ENCODE data around the gene PIGV. TPM values are rescaled to one million over a fixed set of nuclear protein-coding genes. Genes with fewer than 3 reads are reported as not detected.

The PIGV gene
- total RNA-seq, 1 experiment from 2014 or later: 9.9 TPM

GRCh38 chr1:26789931-26790330 is 2.2 kb downstream of the PIGV start:
- H3K4me1 Mint-ChIP-seq (ENCODE audit: low read depth, unreplicated experiment): peaks cover 29% of the 10 kb centered on the region
- DNase-seq: no peak
- no peaks in the 10 kb centered on the region for H3K27me3 Mint-ChIP-seq (ENCODE audit: unreplicated experiment)
- no TSS peak for BruUV-seq (replicated peaks)
- TF ChIP-seq CTCF (IDR thresholded peaks at IDR 0.05; ENCODE audit: unreplicated experiment): no peak
- CTCF ChIA-PET: interaction anchor here (1.5 to 2.2 kb wide), 2 partner anchors 97 to 191 kb away, joined by 3 to 18 read pairs; no protein-coding TSS in a partner anchor
- H3K27ac Mint-ChIP-seq (ENCODE audit: unreplicated experiment): no peak overlapping the region
- intact Hi-C loops (cut with micrococcal nuclease; ENCODE audit: unreplicated experiment): loop anchor here (1.0 to 2.0 kb wide), 2 partner anchors 85 to 188 kb away; no protein-coding TSS in a partner anchor
- H3K4me3 Mint-ChIP-seq (ENCODE audit: low read depth, unreplicated experiment): no peak overlapping the region
- H3K36me3 Mint-ChIP-seq (ENCODE audit: insufficient read depth, unreplicated experiment): peaks cover 36% of the 10 kb centered on the region
- H3K9me3 Mint-ChIP-seq (ENCODE audit: low read depth, unreplicated experiment): no peaks in the 10 kb centered on the region

GRCh38 chr1:26790551-26790953 is 2.8 kb downstream of the PIGV start:
- Mint-ChIP-seq H3K36me3 (ENCODE audit: insufficient read depth, unreplicated experiment) (peaks cover 36% of the 10 kb centered on the region), H3K9me3 (ENCODE audit: low read depth, unreplicated experiment) (no peaks in the 10 kb centered on the region), H3K27me3 (ENCODE audit: unreplicated experiment) (no peaks in the 10 kb centered on the region), H3K27ac (ENCODE audit: unreplicated experiment) (no peak overlapping the region), H3K4me1 (ENCODE audit: low read depth, unreplicated experiment) (peaks cover 23% of the 10 kb centered on the region), H3K4me3 (ENCODE audit: low read depth, unreplicated experiment) (no peak overlapping the region)
- BruUV-seq (replicated peaks): no TSS peak
- intact Hi-C loops (cut with micrococcal nuclease; ENCODE audit: unreplicated experiment): no loop called here
- no peak for DNase-seq
- TF ChIP-seq CTCF (IDR thresholded peaks at IDR 0.05; ENCODE audit: unreplicated experiment): no peak
- CTCF ChIA-PET: interaction anchor here (1.5 to 2.2 kb wide), 2 partner anchors 98 to 191 kb away, joined by 3 to 18 read pairs; no protein-coding TSS in a partner anchor

GRCh38 chr1:26791148-26791547 is 3.4 kb downstream of the PIGV start:
- Mint-ChIP-seq H3K4me3 (ENCODE audit: low read depth, unreplicated experiment) (no peak overlapping the region), H3K4me1 (ENCODE audit: low read depth, unreplicated experiment) (peaks cover 17% of the 10 kb centered on the region), H3K9me3 (ENCODE audit: low read depth, unreplicated experiment) (no peaks in the 10 kb centered on the region), H3K27me3 (ENCODE audit: unreplicated experiment) (no peaks in the 10 kb centered on the region), H3K27ac (ENCODE audit: unreplicated experiment) (no peak overlapping the region), H3K36me3 (ENCODE audit: insufficient read depth, unreplicated experiment) (peaks cover 36% of the 10 kb centered on the region)
- no peak for DNase-seq
- CTCF ChIA-PET: no interaction called here
- intact Hi-C loops (cut with micrococcal nuclease; ENCODE audit: unreplicated experiment): no loop called here
- BruUV-seq (replicated peaks): no TSS peak
- TF ChIP-seq CTCF (IDR thresholded peaks at IDR 0.05; ENCODE audit: unreplicated experiment): no peak

- H3K36me3 Mint-ChIP-seq (ENCODE audit: insufficient read depth, unreplicated experiment): peaks cover 33% of the 10 kb centered on the region
- no peak for TF ChIP-seq CTCF (IDR thresholded peaks at IDR 0.05; ENCODE audit: unreplicated experiment)
- no TSS peak for BruUV-seq (replicated peaks)
- intact Hi-C loops (cut with micrococcal nuclease; ENCODE audit: unreplicated experiment): no loop called here
- no peak overlapping the region for H3K27ac Mint-ChIP-seq (ENCODE audit: unreplicated experiment)
- CTCF ChIA-PET: no interaction called here
- no peak for DNase-seq
- no peaks in the 10 kb centered on the region for H3K27me3 Mint-ChIP-seq (ENCODE audit: unreplicated experiment)
- H3K4me3 Mint-ChIP-seq (ENCODE audit: low read depth, unreplicated experiment): no peak overlapping the region
- H3K9me3 Mint-ChIP-seq (ENCODE audit: low read depth, unreplicated experiment): no peaks in the 10 kb centered on the region
- H3K4me1 Mint-ChIP-seq (ENCODE audit: low read depth, unreplicated experiment): peaks cover 14% of the 10 kb centered on the region
These were observed 3.9 kb downstream of the PIGV start for GRCh38 chr1:26791626-26792025.
